Mesendoderm (in vitro differentiated cells): Measurements from ENCODE around the gene TCERG1L.
"Not testable (repeated sequence)": the region's sequence is repeated elsewhere in the genome, so short reads cannot be mapped to it uniquely, and the experiment has no call there.

ENCODE experiments used
- DNase-seq: peaks from one replicate; pipeline ENCODE4 v3.0.0; 2013
- H2AK5ac ChIP-seq: 2 replicates; pipeline ENCODE4 v1.6.1; 2013; ENCODE audit warnings: low read length, inconsistent platforms
- H2BK120ac ChIP-seq: 2 replicates; pipeline ENCODE4 v1.6.1; 2013; ENCODE audit warnings: low read depth, mild to moderate bottlenecking, low read length, moderate library complexity, mixed read lengths
- H2BK15ac ChIP-seq: replicated peaks from 2 replicates; pipeline ENCODE4 v1.6.1; 2013; ENCODE audit warnings: low read depth, mild to moderate bottlenecking, moderate library complexity
- H2BK5ac ChIP-seq: 2 replicates; pipeline ENCODE4 v1.6.1; 2013; ENCODE audit warnings: low read length, inconsistent platforms
- H3K18ac ChIP-seq: 2 replicates; pipeline ENCODE4 v1.6.1; 2013; ENCODE audit warnings: mild to moderate bottlenecking, low read length, mixed read lengths
- H3K23ac ChIP-seq: one replicate; pipeline ENCODE4 v1.6.1; 2013; ENCODE audit warnings: low read length
- H3K27ac ChIP-seq: 2 replicates; pipeline ENCODE4 v1.5.1; 2013; ENCODE audit warnings: low read depth, mild to moderate bottlenecking, inconsistent platforms, low read length, moderate library complexity
- H3K27me3 ChIP-seq: 2 replicates; pipeline ENCODE4 v1.6.1; 2013; ENCODE audit warnings: low read length, control low read depth, mild to moderate bottlenecking, inconsistent platforms; ENCODE audit not compliant: insufficient read depth, poor library complexity
- H3K36me3 ChIP-seq: 2 replicates; pipeline ENCODE4 v1.6.1; 2013; ENCODE audit warnings: low read length, inconsistent platforms; ENCODE audit not compliant: control insufficient read depth, insufficient read depth
- H3K4ac ChIP-seq: one replicate; pipeline ENCODE4 v1.6.1; 2013; ENCODE audit warnings: low read depth, mild to moderate bottlenecking, low read length, moderate library complexity
- H3K4me1 ChIP-seq: 2 replicates; pipeline ENCODE4 v1.6.1; 2013; ENCODE audit warnings: low read depth, low read length, inconsistent platforms; ENCODE audit not compliant: control insufficient read depth
- H3K4me2 ChIP-seq: 2 replicates; pipeline ENCODE4 v1.6.1; 2013; ENCODE audit warnings: low read length
- H3K4me3 ChIP-seq: 2 replicates; pipeline ENCODE4 v1.5.1; 2013; ENCODE audit warnings: mild to moderate bottlenecking, low read length
- H3K56ac ChIP-seq: one replicate; pipeline ENCODE4 v1.6.1; 2013; ENCODE audit warnings: low read length
- H3K79me1 ChIP-seq: 2 replicates; pipeline ENCODE4 v1.6.1; 2013; ENCODE audit warnings: low read length, inconsistent platforms
- H3K79me2 ChIP-seq: 2 replicates; pipeline ENCODE4 v1.6.1; 2013; ENCODE audit warnings: mild to moderate bottlenecking, low read length; ENCODE audit not compliant: control insufficient read depth, insufficient read depth
- H3K9ac ChIP-seq: 2 replicates; pipeline ENCODE4 v1.6.1; 2013; ENCODE audit warnings: low read length, inconsistent platforms
- H4K5ac ChIP-seq: one replicate; pipeline ENCODE4 v1.6.1; 2013; ENCODE audit warnings: low read length
- H4K8ac ChIP-seq: one replicate; pipeline ENCODE4 v1.6.1; 2013; ENCODE audit warnings: low read depth, mild to moderate bottlenecking, control low read depth, low read length, moderate library complexity
- WGBS: extraction: QIAGEN DNeasy Blood & Tissue Kit; methylation state at CpG from one replicate; pipeline ENCODE4 v1.1.7; 2013; ENCODE audit warnings: low lambda C conversion rate, missing lambda C conversion rate; ENCODE audit not compliant: insufficient coverage; ENCODE audit errors: extremely low coverage; 5-methylcytosine and 5-hydroxymethylcytosine counted together

TCERG1L gene

GRCh38 chr10:131154306-131155025 is 157.1 kb downstream of the TCERG1L start:
- Histone ChIP-seq H3K4me1 (no peaks in the 10 kb centered on the region), H3K23ac (no peak overlapping the region), H4K5ac (no peak overlapping the region), H2BK15ac (no peak overlapping the region), H2AK5ac (no peak overlapping the region), H3K27me3 (no peaks in the 10 kb centered on the region), H3K56ac (no peak overlapping the region), H3K4ac (no peak overlapping the region), H3K4me2 (no peak overlapping the region), H4K8ac (no peak overlapping the region), H3K79me1 (no peaks in the 10 kb centered on the region), H3K79me2 (no peaks in the 10 kb centered on the region), H3K9ac (no peak overlapping the region), H3K27ac (no peak overlapping the region), H3K18ac (no peak overlapping the region), H2BK120ac (no peak overlapping the region), H2BK5ac (no peak overlapping the region), H3K4me3 (no peak overlapping the region), H3K36me3 (no peaks in the 10 kb centered on the region)
- no peak for DNase-seq
- WGBS = no CpG with 5 or more reads among the region's 17 CpGs

- H3K4ac ChIP-seq, H3K9ac ChIP-seq, H3K36me3 ChIP-seq, H3K79me1 ChIP-seq, H3K4me1 ChIP-seq, H3K23ac ChIP-seq, H2BK5ac ChIP-seq, DNase-seq, H3K4me2 ChIP-seq, H3K27ac ChIP-seq, H2AK5ac ChIP-seq, H2BK15ac ChIP-seq, H4K8ac ChIP-seq, H2BK120ac ChIP-seq, H3K27me3 ChIP-seq, H3K79me2 ChIP-seq, H3K56ac ChIP-seq, H3K18ac ChIP-seq, H3K4me3 ChIP-seq, H4K5ac ChIP-seq: not testable (repeated sequence)
These were observed 159.1 kb downstream of the TCERG1L start for GRCh38 chr10:131152456-131152855.

- no peak overlapping the region for H4K8ac ChIP-seq
- WGBS = no CpG with 5 or more reads among the region's 4 CpGs
- no peak overlapping the region for H4K5ac ChIP-seq
- H3K18ac ChIP-seq = no peak overlapping the region
- H3K4me1 ChIP-seq = no peaks in the 10 kb centered on the region
- H3K4me3 ChIP-seq = no peak overlapping the region
- no peak for DNase-seq
- no peak overlapping the region for H3K4me2 ChIP-seq
- H2AK5ac ChIP-seq = no peak overlapping the region
- no peak overlapping the region for H2BK15ac ChIP-seq
- no peak overlapping the region for H3K23ac ChIP-seq
- no peaks in the 10 kb centered on the region for H3K79me2 ChIP-seq
- no peak overlapping the region for H2BK5ac ChIP-seq
- H2BK120ac ChIP-seq = no peak overlapping the region
- no peak overlapping the region for H3K9ac ChIP-seq
- H3K27me3 ChIP-seq = no peaks in the 10 kb centered on the region
- no peaks in the 10 kb centered on the region for H3K79me1 ChIP-seq
- H3K36me3 ChIP-seq = no peaks in the 10 kb centered on the region
- H3K56ac ChIP-seq = no peak overlapping the region
- H3K27ac ChIP-seq = no peak overlapping the region
- no peak overlapping the region for H3K4ac ChIP-seq
These were observed 161.4 kb downstream of the TCERG1L start for GRCh38 chr10:131150126-131150525.

GRCh38 chr10:131149586-131149985 is 161.9 kb downstream of the TCERG1L start:
- Histone ChIP-seq H2BK5ac (no peak overlapping the region), H3K79me1 (no peaks in the 10 kb centered on the region), H2BK120ac (no peak overlapping the region), H3K18ac (no peak overlapping the region), H3K56ac (no peak overlapping the region), H3K4me2 (no peak overlapping the region), H3K27me3 (no peaks in the 10 kb centered on the region), H4K8ac (no peak overlapping the region), H3K9ac (no peak overlapping the region), H3K36me3 (no peaks in the 10 kb centered on the region), H3K4me3 (no peak overlapping the region), H3K79me2 (no peaks in the 10 kb centered on the region), H4K5ac (no peak overlapping the region), H2AK5ac (no peak overlapping the region), H3K23ac (no peak overlapping the region), H3K4me1 (no peaks in the 10 kb centered on the region), H3K4ac (no peak overlapping the region), H2BK15ac (no peak overlapping the region), H3K27ac (no peak overlapping the region)
- DNase-seq = no peak
- no CpG with 5 or more reads among the region's 10 CpGs for WGBS

GRCh38 chr10:131149111-131149510 is 162.4 kb downstream of the TCERG1L start:
- no peak overlapping the region for H3K4me3 ChIP-seq
- no peaks in the 10 kb centered on the region for H3K79me1 ChIP-seq
- H3K4ac ChIP-seq = no peak overlapping the region
- no peak overlapping the region for H2AK5ac ChIP-seq
- no peak overlapping the region for H3K4me2 ChIP-seq
- H3K79me2 ChIP-seq = no peaks in the 10 kb centered on the region
- no peaks in the 10 kb centered on the region for H3K27me3 ChIP-seq
- no peak overlapping the region for H2BK15ac ChIP-seq
- H3K23ac ChIP-seq = no peak overlapping the region
- H2BK5ac ChIP-seq = no peak overlapping the region
- no peak overlapping the region for H4K8ac ChIP-seq
- no peak overlapping the region for H3K18ac ChIP-seq
- H3K4me1 ChIP-seq = no peaks in the 10 kb centered on the region
- no peak overlapping the region for H4K5ac ChIP-seq
- H3K36me3 ChIP-seq = no peaks in the 10 kb centered on the region
- no peak overlapping the region for H3K56ac ChIP-seq
- no peak for DNase-seq
- no peak overlapping the region for H2BK120ac ChIP-seq
- WGBS = no CpG with 5 or more reads among the region's 3 CpGs
- no peak overlapping the region for H3K9ac ChIP-seq
- no peak overlapping the region for H3K27ac ChIP-seq

- Histone ChIP-seq H3K56ac (no peak overlapping the region), H2BK5ac (no peak overlapping the region), H3K4me2 (no peak overlapping the region), H3K36me3 (no peaks in the 10 kb centered on the region), H4K5ac (no peak overlapping the region), H2BK120ac (no peak overlapping the region), H3K79me1 (no peaks in the 10 kb centered on the region), H3K9ac (no peak overlapping the region), H3K79me2 (no peaks in the 10 kb centered on the region), H3K18ac (no peak overlapping the region), H2BK15ac (no peak overlapping the region), H2AK5ac (no peak overlapping the region), H3K4me1 (no peaks in the 10 kb centered on the region), H3K27ac (no peak overlapping the region), H3K27me3 (no peaks in the 10 kb centered on the region), H3K23ac (no peak overlapping the region), H4K8ac (no peak overlapping the region), H3K4ac (no peak overlapping the region), H3K4me3 (no peak overlapping the region)
- WGBS = no CpG with 5 or more reads among the region's 3 CpGs
- DNase-seq = no peak
These were observed 163.3 kb downstream of the TCERG1L start for GRCh38 chr10:131148270-131148669.
